Right ventricle myocardium inferior (tissue), 1 donor: ENCODE results near the gene NMT1. TPM values are rescaled to one million over a fixed set of nuclear protein-coding genes. Genes with fewer than 3 reads are reported as not detected.
A peak's percentile ranks its signal among the peaks of the same experiment; 100 is the strongest.

Experiments used
- ATAC-seq: fragments of 200-7000 bp; cut with Tn5 transposase; one replicate; pipeline ENCODE4 v1.9.1; 2020; ENCODE audit warnings: mild to moderate bottlenecking, moderate library complexity
- DNase-seq: peaks from one replicate; pipeline ENCODE4 v3.0.0; 2021; ENCODE audit errors: missing footprints
- intact Hi-C: fragments of 100-400 bp; cut with DNase I; formaldehyde crosslinking; loops from one replicate; pipeline ENCODE4 v1.11.0; 2022
- long read RNA-seq: library from polyadenylated mRNA; unstranded; transcript quantifications from one replicate; pipeline ENCODE4 v2.0.0, GENCODE V29; 2021
- total RNA-seq: library from RNA; stranded (reverse); fragmentation: NEBNext Ultra II Directional; extraction: Animal tissue kit (Norgen Biotek cat#: 25700); gene quantifications from one replicate; pipeline ENCODE4 v1.2.1, GENCODE V29; 2021
- donor health status: DM: no; HTN: yes; CAD: no; lungs with severe emphysema.

NMT1 gene
- total RNA-seq, result 96.0 TPM
- long read RNA-seq, full-length matches to known transcripts, result 16 of 37 reads
- long read RNA-seq, partial matches to known transcripts, result 20 of 37 reads
- long read RNA-seq, other reads (novel, unspliced or antisense), result 1 of 37 reads

- intact Hi-C loops, result loop anchor here (5.0 kb wide), 1 partner anchor 71 kb away; the partner anchor contains the start of gene PLCD3
- peak; percentile 97 for ATAC-seq
- DNase-seq, result peak; percentile 97
Measured at GRCh38 chr17:45060797-45061605, at the start of gene NMT1. Gene NMT1 (plus strand): TSS chr17:45061317. CDS start chr17:45061330, 13 bp downstream.

DNA sequence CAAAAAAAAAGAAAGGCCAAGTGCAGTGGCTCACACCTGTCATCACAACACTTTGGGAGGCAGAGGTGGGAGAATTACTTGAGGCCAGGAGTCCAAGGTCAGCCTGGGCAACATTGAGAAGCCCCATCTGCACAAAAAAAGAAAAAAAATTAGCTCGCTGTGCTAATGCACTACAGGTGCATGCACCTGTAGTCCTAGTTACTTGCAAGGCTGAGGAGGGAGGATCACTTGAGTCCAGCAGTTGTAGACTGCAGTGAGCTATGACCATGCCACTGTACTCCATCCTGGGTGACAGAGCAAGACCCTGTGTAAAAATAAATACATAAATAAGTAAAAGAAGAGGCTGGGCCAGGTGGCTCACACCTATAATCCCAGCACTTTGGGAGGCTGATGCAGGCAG, 49.4 kb upstream of the NMT1 start:
- intact Hi-C loops, result no loop called here
- DNase-seq (no peak), ATAC-seq (no peak)

DNA sequence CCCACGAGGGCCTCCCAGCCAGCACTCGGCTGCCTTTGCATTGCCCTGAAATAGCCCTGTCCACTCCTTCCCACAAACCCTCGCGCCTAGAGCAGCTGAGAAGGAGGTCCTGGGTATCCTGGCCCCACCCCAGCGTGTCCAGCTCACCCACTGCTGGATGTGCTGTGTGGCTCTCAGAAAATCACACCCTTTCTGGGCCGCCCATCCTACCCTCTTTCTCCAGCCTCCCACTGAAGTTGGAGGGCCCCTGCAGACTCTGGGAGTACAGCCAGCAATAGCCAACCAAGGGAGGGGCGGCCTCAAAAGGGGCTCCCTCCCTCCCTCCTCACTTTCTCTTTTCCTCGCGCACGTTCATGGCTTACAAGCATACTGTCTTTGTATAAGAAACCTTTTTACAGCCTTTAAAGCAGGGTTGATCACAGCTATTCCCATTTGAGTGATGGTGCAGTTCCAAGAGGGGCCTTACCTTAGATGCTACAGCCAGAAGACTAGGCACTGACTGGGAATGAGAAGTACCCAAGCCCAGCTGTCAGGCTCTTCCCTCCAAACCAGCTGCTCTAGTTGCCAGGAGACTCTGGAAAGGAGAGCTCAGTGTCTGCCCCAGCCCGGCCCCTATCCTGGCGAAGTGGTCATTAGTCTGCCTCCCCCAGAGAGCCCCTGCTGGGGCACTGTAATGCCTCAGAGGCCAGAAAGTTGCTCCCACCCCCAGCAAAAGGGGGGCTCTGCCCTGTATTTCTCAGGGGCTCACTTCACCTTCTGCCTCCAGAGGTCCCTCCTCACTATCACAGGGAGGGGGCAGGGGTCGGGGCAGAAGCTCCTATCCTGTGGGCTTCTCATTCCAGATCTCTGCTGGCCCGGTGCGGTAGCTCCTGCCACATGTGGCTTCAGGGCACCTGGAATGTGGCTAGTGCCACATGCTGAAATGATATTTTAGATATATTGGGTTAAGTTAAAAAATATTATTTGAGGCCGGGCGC, 47.8 kb upstream of the NMT1 start:
- ATAC-seq (peak; percentile 82), DNase-seq (no peak)
- intact Hi-C loops, result no loop called here

DNA sequence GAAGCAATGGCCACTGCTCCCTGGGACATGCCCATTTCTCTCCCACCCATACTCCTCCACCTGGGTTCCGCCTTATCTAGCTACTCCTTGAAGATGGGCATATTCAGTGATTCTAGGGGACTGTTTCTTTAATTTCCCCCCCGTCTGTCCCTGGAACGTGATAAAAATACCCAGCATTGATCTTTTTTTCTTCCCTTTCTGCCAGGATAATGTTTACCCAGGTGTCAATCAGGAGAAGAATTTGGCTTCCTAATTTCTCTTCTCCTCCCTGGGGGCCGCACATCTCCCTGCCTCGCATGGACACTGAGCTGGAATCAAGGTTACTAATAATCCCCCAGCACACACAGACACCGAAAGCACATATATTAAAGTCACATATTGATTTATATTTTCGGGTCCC, 44.9 kb upstream of the NMT1 start:
- intact Hi-C loops, result no loop called here
- no peak for ATAC-seq

GRCh38 chr17:45016823-45017222, 44.3 kb upstream of the NMT1 start:
- intact Hi-C loops, result no loop called here
- ATAC-seq (no peak), DNase-seq (no peak)

More for the DNA sequence above, 44.9 kb upstream of the NMT1 start:
- no peak for DNase-seq

DNA sequence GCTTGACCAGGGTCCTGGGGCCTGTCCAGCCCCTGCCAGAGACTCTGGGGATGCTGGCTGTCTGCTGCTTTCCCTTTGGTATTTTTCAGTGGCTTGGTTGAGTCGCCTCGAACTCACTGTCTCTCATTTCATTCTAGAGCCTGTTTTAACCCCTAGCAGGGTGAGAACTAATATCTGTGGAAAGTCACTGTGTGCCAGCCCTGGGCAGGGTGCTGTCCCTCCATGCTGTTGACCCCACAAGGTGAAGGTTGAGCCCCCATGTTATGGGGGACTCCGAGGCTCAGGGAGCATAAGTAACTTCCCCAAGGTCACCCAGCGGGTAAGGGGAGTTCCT, 42.6 kb upstream of the NMT1 start:
- intact Hi-C loops, result no loop called here
- DNase-seq (no peak), ATAC-seq (no peak)

DNA sequence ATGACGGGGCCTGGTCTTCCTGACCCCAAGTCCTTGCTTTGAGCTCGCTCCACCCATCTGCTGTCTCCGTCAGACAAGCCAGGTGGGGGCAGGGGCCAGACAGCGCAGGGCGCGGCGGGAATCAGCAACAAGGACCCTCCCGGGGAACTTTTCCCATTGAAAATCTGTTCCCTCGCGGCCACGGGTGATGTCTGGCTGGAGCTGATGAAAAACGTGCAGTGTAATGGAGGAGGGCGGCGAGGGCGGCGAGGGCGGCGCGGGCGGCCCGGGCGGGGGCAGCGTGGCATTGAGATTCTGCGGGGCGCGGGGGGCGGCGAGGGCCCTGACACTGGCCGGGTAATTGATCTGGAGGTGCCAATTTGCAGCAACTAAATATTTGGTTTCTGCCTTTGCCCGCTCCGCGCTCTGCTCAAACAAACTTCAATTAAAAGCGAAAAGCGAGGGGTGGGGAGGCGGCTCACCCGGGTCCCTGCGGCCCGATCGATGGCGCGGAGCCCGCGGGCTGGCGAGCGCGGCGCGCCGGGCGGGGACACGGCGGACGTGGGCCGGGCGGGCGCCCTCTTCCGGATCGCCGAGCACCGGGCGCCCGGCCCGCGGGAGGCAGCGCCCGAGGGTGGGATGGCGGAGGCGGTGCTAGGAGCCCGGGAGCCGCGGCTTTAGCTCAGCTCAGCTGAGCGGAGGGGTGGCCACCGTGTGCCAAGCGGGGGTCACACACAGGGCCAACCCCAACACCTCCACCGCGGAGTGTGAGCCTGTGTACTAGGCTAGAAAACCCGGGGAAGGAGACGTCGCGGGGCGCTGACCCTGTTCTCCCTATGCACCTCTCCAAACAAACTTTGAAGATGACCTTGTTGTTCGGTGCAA, 42.0 kb upstream of the NMT1 start:
- intact Hi-C loops, result no loop called here
- DNase-seq (no peak), ATAC-seq (peak; percentile 77)

GRCh38 chr17:45020354-45021138, 40.6 kb upstream of the NMT1 start:
- DNase-seq, result no peak
- ATAC-seq, result no peak
- intact Hi-C loops, result loop anchor here (2.0 to 5.0 kb wide), 4 partner anchors 44 to 112 kb away; partner anchors contain the start of genes C1QL1 and PLCD3

- DNase-seq (peak; percentile 86), ATAC-seq (peak; percentile 80)
- intact Hi-C loops, result loop anchor here (1.0 to 5.0 kb wide), 6 partner anchors 45 to 247 kb away; partner anchors contain the start of genes C1QL1 and PLCD3
Measured at GRCh38 chr17:45021607-45022287, 39.4 kb upstream of the NMT1 start.

- intact Hi-C loops, result loop anchor here (1.0 to 5.0 kb wide), 5 partner anchors 55 to 247 kb away; partner anchors contain the start of genes C1QL1 and PLCD3
- no peak for DNase-seq
- ATAC-seq, result no peak
Measured at GRCh38 chr17:45022288-45022648, 38.8 kb upstream of the NMT1 start.

- intact Hi-C loops, result loop anchor here (1.0 to 5.0 kb wide), 5 partner anchors 55 to 248 kb away; partner anchors contain the start of genes C1QL1 and PLCD3
- DNase-seq (no peak), ATAC-seq (no peak)
Measured at GRCh38 chr17:45022655-45023339, 38.3 kb upstream of the NMT1 start.

- intact Hi-C loops, result no loop called here
- DNase-seq (no peak), ATAC-seq (no peak)
Measured at GRCh38 chr17:45029096-45029495, 32.0 kb upstream of the NMT1 start.

- DNase-seq (no peak), ATAC-seq (no peak)
- intact Hi-C loops, result no loop called here
Measured at GRCh38 chr17:45029758-45030423, 31.2 kb upstream of the NMT1 start.

DNA sequence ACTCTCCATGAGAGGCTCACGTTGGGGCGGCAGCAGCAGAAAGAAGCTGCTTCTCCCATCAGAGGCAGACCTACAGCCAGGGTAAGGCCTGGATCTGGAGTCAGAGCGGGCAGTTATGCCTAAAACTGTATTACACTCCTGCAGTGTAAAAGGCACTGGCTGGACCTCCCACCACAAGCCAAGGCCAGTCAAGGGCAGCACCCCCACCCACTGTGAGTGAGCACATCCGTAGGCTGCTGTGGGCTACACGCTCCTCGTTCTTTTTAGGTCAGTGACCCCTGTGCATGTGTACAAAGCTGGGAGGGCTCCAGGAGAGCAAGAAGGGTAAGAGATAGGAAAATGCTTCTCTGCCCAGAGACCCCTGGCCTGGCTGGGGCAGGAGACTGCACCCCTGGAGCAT, 30.4 kb upstream of the NMT1 start:
- intact Hi-C loops, result no loop called here
- ATAC-seq, result no peak

GRCh38 chr17:45031231-45032173, 29.6 kb upstream of the NMT1 start:
- ATAC-seq (no peak), DNase-seq (no peak)
- intact Hi-C loops, result no loop called here

More for the DNA sequence above, 30.4 kb upstream of the NMT1 start:
- DNase-seq, result no peak
